K562 (cell line): ENCODE measurements around the gene TUT7. TPM values are rescaled to one million over a fixed set of nuclear protein-coding genes. Genes with fewer than 3 reads are reported as not detected.

Experiments used
- ATAC-seq: fragments of 200-7000 bp; cut with Tn5 transposase; 3 replicates; pipeline ENCODE4 v1.9.1; 2020; ENCODE audit warnings: moderate library complexity
- BruUV-seq: library from RNA; stranded (reverse); fragments of 400-500 nt; replicated peaks from 2 replicates; lab custom pipeline; 2021; lab: Mats Ljungman, UMichigan
- CTCF ChIA-PET: fragments of 300-600 bp; formaldehyde crosslinking; extraction: SDS; loops from one replicate; lab custom pipeline; 2021; ENCODE audit warnings: low intra/inter-chr PET ratio; lab: Yijun Ruan, JAX
- POLR2A ChIA-PET: fragments of 300-600, 350-650 bp; sonication (Branson Sonifier 250); formaldehyde crosslinking; extraction: SDS; loops from one replicate; lab custom pipeline; 2021; ENCODE audit warnings: antibody characterized with exemption, inconsistent platforms; lab: Yijun Ruan, JAX
- DNase-seq, 4 experiments: peaks; one replicate each; pipeline versions ENCODE4 v3.0.0 to v3.0.0-alpha.2; 2011 to 2018; ENCODE audit warnings: low spot score in 3 of 4, mixed read lengths in 3 of 4; ENCODE audit errors: extremely low read depth in 1 of 4
- FAIRE-seq: peaks from 2 replicates; lab custom pipeline; 2011; peaks lifted over from hg19 to GRCh38; lab: Jason Lieb, UNC
- H2AFZ ChIP-seq: 2 replicates; pipeline ENCODE4 v1.6.0; 2011; ENCODE audit warnings: low read depth, low read length, control low read depth, inconsistent platforms
- H3K27ac ChIP-seq: fragments of 200-600 bp; 3 replicates; pipeline ENCODE4 v1.8.0; 2011; ENCODE audit warnings: low read depth, mild to moderate bottlenecking, control low read depth, inconsistent platforms, low read length, moderate library complexity, mixed read lengths; ENCODE audit errors: extremely low read depth
- H3K27me3 ChIP-seq, 2 experiments: fragments of 300-600 bp in 1 of 2; 2 replicates in 1 of 2; 3 replicates in 1 of 2; pipeline versions ENCODE4 v1.6.0 to v1.8.0; 2011; ENCODE audit warnings: inconsistent platforms in 2 of 2, low read length in 2 of 2, mild to moderate bottlenecking in 1 of 2, mixed read lengths in 1 of 2, moderate library complexity in 1 of 2; ENCODE audit not compliant: control insufficient read depth in 2 of 2, insufficient read depth in 2 of 2
- H3K36me3 ChIP-seq: fragments of 300-600 bp; 3 replicates; pipeline ENCODE4 v1.8.0; 2011; ENCODE audit warnings: mild to moderate bottlenecking, low read length, inconsistent platforms; ENCODE audit not compliant: control insufficient read depth, insufficient read depth
- H3K4me1 ChIP-seq, 2 experiments: fragments of 200-600 bp in 1 of 2; replicated peaks in 1 of 2; 2 replicates in 1 of 2; 3 replicates in 1 of 2; pipeline versions ENCODE4 v1.5.1 to v1.8.0; 2011; ENCODE audit warnings: inconsistent platforms in 2 of 2, low read length in 2 of 2, mild to moderate bottlenecking in 1 of 2, mixed read lengths in 1 of 2, moderate library complexity in 1 of 2; ENCODE audit not compliant: control insufficient read depth in 2 of 2, insufficient read depth in 2 of 2
- H3K4me2 ChIP-seq: 2 replicates; pipeline ENCODE4 v1.6.1; 2011; ENCODE audit warnings: low read length, control low read depth, inconsistent platforms, mixed read lengths; ENCODE audit not compliant: insufficient read depth
- H3K4me3 ChIP-seq: fragments of 200-600 bp; sonication (generic), shearing (Covaris generic); 2 replicates; pipeline ENCODE4 v1.5.1; 2016; ENCODE audit warnings: control low read depth, inconsistent platforms
- H3K79me2 ChIP-seq: fragments of 200-600 bp; 3 replicates; pipeline ENCODE4 v1.8.0; 2011; ENCODE audit warnings: low read length, inconsistent platforms; ENCODE audit not compliant: control insufficient read depth, insufficient read depth
- H3K9ac ChIP-seq, 2 experiments: 2 replicates each; pipeline versions ENCODE4 v1.6.0 to v1.6.1; 2011; ENCODE audit warnings: low read depth in 2 of 2, low read length in 2 of 2, control low read depth in 1 of 2, inconsistent platforms in 1 of 2, mild to moderate bottlenecking in 1 of 2, mixed read lengths in 1 of 2; ENCODE audit not compliant: insufficient read depth in 1 of 2
- H3K9me1 ChIP-seq: one replicate; pipeline ENCODE4 v1.6.0; 2011; ENCODE audit warnings: inconsistent platforms, mild to moderate bottlenecking, low read length, moderate library complexity; ENCODE audit not compliant: control insufficient read depth, insufficient read depth
- H3K9me3 ChIP-seq: replicated peaks from 2 replicates; pipeline ENCODE4 v1.5.1; 2011; ENCODE audit warnings: low read depth, low read length, inconsistent platforms; ENCODE audit not compliant: control insufficient read depth, insufficient read depth
- H4K20me1 ChIP-seq: replicated peaks from 2 replicates; pipeline ENCODE4 v1.6.1; 2011; ENCODE audit warnings: low read length, inconsistent platforms, mixed read lengths; ENCODE audit not compliant: control insufficient read depth, insufficient read depth
- ARHGAP35 ChIP-seq: fragments of 450-650 bp; IDR thresholded peaks from 2 replicates; pipeline ENCODE4 v1.6.1; 2018; ENCODE audit not compliant: partially characterized antibody
- BRD4 ChIP-seq: fragments of 200-600 bp; sonication (generic); IDR thresholded peaks from 2 replicates; pipeline ENCODE4 v1.6.1; 2017; ENCODE audit warnings: inconsistent platforms
- CBX5 ChIP-seq: IDR thresholded peaks from 2 replicates; pipeline ENCODE4 v1.6.1; 2014; ENCODE audit warnings: low read depth, borderline replicate concordance
- CHD2 ChIP-seq: IDR thresholded peaks from 2 replicates; pipeline ENCODE4 v1.6.1; 2011; ENCODE audit warnings: low read depth, low read length
- EHMT2 ChIP-seq: fragments of 450-650 bp; IDR thresholded peaks from 2 replicates; pipeline ENCODE4 v1.6.1; 2018; ENCODE audit warnings: antibody characterized with exemption
- FOXA3 ChIP-seq, 2 experiments: fragments of 450-650 bp in 1 of 2; sonication (generic) in 1 of 2; formaldehyde crosslinking; IDR thresholded peaks in 1 of 2; conservative IDR thresholded peaks in 1 of 2; 2 replicates each; pipeline versions ENCODE4 v1.4.0 to v1.8.0; 2020 to 2022; ENCODE audit warnings: mild to moderate bottlenecking in 2 of 2, missing genetic modification reagents in 1 of 2
- JUND ChIP-seq, 2 experiments: IDR thresholded peaks; 2 replicates in 1 of 2; 3 replicates in 1 of 2; pipeline ENCODE4 v1.6.1; 2011; ENCODE audit warnings: borderline replicate concordance in 2 of 2, low read depth in 2 of 2, low read length in 2 of 2, improper control_type of control experiment in 1 of 2, missing biosample characterization in 1 of 2, missing genetic modification characterization in 1 of 2, missing genetic modification reagents in 1 of 2
- PPARD ChIP-seq: fragments of 250-450 bp; sonication (Bioruptor Pico); IDR thresholded peaks from 2 replicates; pipeline ENCODE4 v1.8.0; 2022; ENCODE audit warnings: inconsistent platforms, mild to moderate bottlenecking, moderate library complexity
- RBM34 ChIP-seq: fragments of 200-400 bp; formaldehyde crosslinking; IDR thresholded peaks from 2 replicates; pipeline ENCODE4 v1.6.1; 2018; ENCODE audit warnings: low read length, borderline replicate concordance; ENCODE audit not compliant: insufficient read depth
- RERE ChIP-seq: sonication (generic); formaldehyde crosslinking; IDR thresholded peaks from 2 replicates; pipeline ENCODE4 v1.8.0; 2023; ENCODE audit warnings: missing genetic modification reagents, mild to moderate bottlenecking, borderline replicate concordance
- TBL1XR1 ChIP-seq, 2 experiments: IDR thresholded peaks; 2 replicates each; pipeline ENCODE4 v1.6.1; 2012; ENCODE audit warnings: improper control_type of control experiment in 2 of 2, low read length in 2 of 2, mild to moderate bottlenecking in 1 of 2
- WGBS: fragments of 100-300 bp; shearing (Covaris generic); methylation state at CpG from one replicate; pipeline ENCODE4 v1.1.6; 2016; ENCODE audit warnings: low coverage, mixed read lengths; ENCODE audit not compliant: insufficient coverage; ENCODE audit errors: missing lambda C conversion rate; 5-methylcytosine and 5-hydroxymethylcytosine counted together
- in situ Hi-C: fragments of 300-500 bp; cut with MboI; formaldehyde crosslinking; loops from 4 replicates; pipeline ENCODE4 v1.15.0; 2018; ENCODE audit warnings: inconsistent platforms, mixed read lengths
- intact Hi-C: fragments of 100-400 bp; cut with micrococcal nuclease; formaldehyde crosslinking; loops from 2 replicates; pipeline ENCODE4 v1.14.2; 2022
- polyA plus RNA-seq, 8 experiments: library from polyadenylated mRNA; depleted of rRNA in 4 of 8; stranded (reverse) in 5 of 8; unstranded in 3 of 8; fragments of >200 nt; fragmentation: Nextera tagmentation in 2 of 8; fragmentation: Illumina TruSeq in 1 of 8; extraction: Ambion mirVana in 2 of 8; extraction: Trizol in 1 of 8; gene quantifications; 2 replicates each; pipeline versions ENCODE4 v1.2.1 to v1.2.3, GENCODE V29; 2011 to 2014; ENCODE audit warnings: inconsistent platforms in 1 of 8, missing spikeins in 1 of 8
- total RNA-seq, 7 experiments: library from RNA; depleted of rRNA in 6 of 7; stranded (reverse); fragments of >200 nt in 6 of 7; fragmentation: Illumina TruSeq in 2 of 7; extraction: Trizol in 2 of 7; gene quantifications; 2 replicates each; pipeline versions ENCODE4 v1.2.1 to v1.2.3, GENCODE V29; 2011 to 2021; ENCODE audit warnings: low replicate concordance in 1 of 7

Gene TUT7
- total and polyA plus RNA-seq, 9 of the 15 experiments (the other 6 are each of a cell fraction or from before 2014, with no cell fraction given), result 5.9 to 26.9 (median 15.2) TPM

- in situ Hi-C loops (no loop called here), intact Hi-C loops (no loop called here)
- no peak within 1 kb of the TSS for H3K27ac ChIP-seq
- no peaks in the 10 kb centered on the region for H3K27me3 ChIP-seq
- BruUV-seq, result no TSS peak
- H3K9ac ChIP-seq, result no peak within 1 kb of the TSS
- DNase-seq (no peak), ATAC-seq (no peak), FAIRE-seq (no peak)
- no peak within 1 kb of the TSS for H3K4me3 ChIP-seq
- H2AFZ ChIP-seq, result no peak within 1 kb of the TSS
- H4K20me1 ChIP-seq, result no peaks in the 10 kb centered on the region
- H3K9me1 ChIP-seq, result no peaks in the 10 kb centered on the region
- no peaks in the 10 kb centered on the region for H3K9me3 ChIP-seq
- peaks cover 13% of the 10 kb centered on the region; the same call in 2 of the 3 replicates for H3K36me3 ChIP-seq
- ChIA-PET POLR2A (no interaction called here), CTCF (no interaction called here)
- H3K4me2 ChIP-seq, result no peak within 1 kb of the TSS
- WGBS, result 69% methylated on average over 5 of the region's 8 CpGs
- no peaks in the 10 kb centered on the region for H3K79me2 ChIP-seq
- no peak for TF ChIP-seq JUND (IDR thresholded peaks at IDR 0.05; ENCODE audit: borderline replicate concordance, low read depth, low read length)
- no peak for TF ChIP-seq JUND (tag; IDR thresholded peaks at IDR 0.05; ENCODE audit: borderline replicate concordance, low read depth, low read length)
- no peak for TF ChIP-seq CBX5
- TF ChIP-seq BRD4, result no peak
- no peak for TF ChIP-seq RBM34
- TF ChIP-seq EHMT2, result no peak
- no peaks in the 10 kb centered on the region for H3K4me1 ChIP-seq
Observed at GRCh38 chr9:86259557-86259956, 94.7 kb downstream of the TUT7 start, which contains the start of gene C9orf153. Gene C9orf153, minus strand, starts transcription at chr9:86259657. Its CDS starts 30,054 bp downstream, at chr9:86229603.

GRCh38 chr9:86257391-86257790 lies 96.8 kb downstream of the TUT7 start:
- ATAC-seq, result no peak
- FAIRE-seq, result no peak
- no peaks in the 10 kb centered on the region for H3K4me1 ChIP-seq
- no peaks in the 10 kb centered on the region for H3K9me3 ChIP-seq
- no TSS peak for BruUV-seq
- no peak overlapping the region for H3K4me2 ChIP-seq
- H2AFZ ChIP-seq, result no peak overlapping the region
- no peaks in the 10 kb centered on the region for H4K20me1 ChIP-seq
- no peaks in the 10 kb centered on the region for H3K27me3 ChIP-seq
- no peak overlapping the region for H3K27ac ChIP-seq
- no peak for DNase-seq
- no peak overlapping the region for H3K4me3 ChIP-seq
- intact Hi-C loops (no loop called here), in situ Hi-C loops (no loop called here)
- H3K36me3 ChIP-seq, result peaks cover under 1% of the 10 kb centered on the region; the same call in 1 of the 3 replicates
- no peak overlapping the region for H3K9ac ChIP-seq
- no peaks in the 10 kb centered on the region for H3K79me2 ChIP-seq
- ChIA-PET POLR2A (interaction anchor here (0.9 kb wide), 1 partner anchor 15 kb away, joined by 3 read pairs; no protein-coding TSS in a partner anchor), CTCF (no interaction called here)
- H3K9me1 ChIP-seq, result no peaks in the 10 kb centered on the region
- 24% methylated on average over 2 of the region's 2 CpGs for WGBS
- TF ChIP-seq ARHGAP35 (no peak), RERE (CRISPR knock-in tag) (no peak), CHD2 (no peak), PPARD (CRISPR knock-in tag) (no peak), TBL1XR1 (IDR thresholded peaks at IDR 0.05; ENCODE audit: low read length in 2 of 2) (no peak), FOXA3 (CRISPR knock-in tag; conservative IDR thresholded peaks at IDR 0.05 in 1 of 2, IDR thresholded peaks at IDR 0.05 in 1 of 2) (no peak)
